ENCODE results near the gene CADM1.

DNA sequence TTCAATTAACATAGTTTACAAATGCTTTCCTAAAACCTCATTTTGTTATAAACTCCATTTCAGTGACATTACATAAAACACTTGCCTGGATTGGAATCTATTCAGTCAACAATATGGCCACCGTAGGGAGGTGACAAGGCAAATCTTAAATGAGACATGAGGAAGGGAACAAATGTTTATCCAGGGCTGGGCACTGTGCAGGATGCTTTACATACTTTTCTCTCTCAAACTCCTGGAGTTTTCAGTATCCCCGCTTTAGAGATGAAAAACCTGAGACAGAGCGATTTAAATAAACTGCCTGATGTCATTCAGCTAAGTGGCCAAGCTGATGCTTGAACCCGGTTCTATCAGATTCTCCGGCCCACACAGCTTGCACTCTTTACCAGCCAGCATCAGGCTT, 259.9 kb downstream of the CADM1 start:
- no peak for TF ChIP-seq EZH2 (IDR thresholded peaks at IDR 0.05)
- no peak for TF ChIP-seq POLR2AphosphoS5 (IDR thresholded peaks at IDR 0.05; ENCODE audit: borderline replicate concordance, low read depth, low read length)
- TF ChIP-seq FOXP2 (optimal IDR thresholded peaks at IDR 0.05; ENCODE audit: control extremely low read depth, extremely low read length, insufficient read depth) = no peak

Data from SK-N-MC (cell line).